ENCODE measurements around the gene TMCC3. TPM values are rescaled to one million over a fixed set of nuclear protein-coding genes. Genes with fewer than 3 reads are reported as not detected.

Gene TMCC3
- total and polyA plus RNA-seq, 2 donors from 2014 or later, result 6.7 to 14.7 TPM

- Histone ChIP-seq H3K27me3 (ENCODE audit: control insufficient read depth, insufficient read depth, low read length) (no peaks in the 10 kb centered on the region), H3K36me3 (ENCODE audit: control insufficient read depth in 2 of 3, insufficient read depth in 3 of 3, low read length in 3 of 3) (no peaks in the 10 kb centered on the region), H3K27ac (ENCODE audit: low read depth in 2 of 2, low read length in 2 of 2) (peak overlapping the region; percentile 32 to 55), H3K4me1 (ENCODE audit: control insufficient read depth in 2 of 3, insufficient read depth in 2 of 3, low read depth in 1 of 3, low read length in 3 of 3) (peaks cover 2 to 27% (median 4%) of the 10 kb centered on the region in 3 donors), H3K9me3 (ENCODE audit: control insufficient read depth in 2 of 3, insufficient read depth in 1 of 3, low read length in 3 of 3) (no peaks in the 10 kb centered on the region), H3K4me3 (ENCODE audit: low read length in 3 of 3) (peak overlapping the region in 1 of 3 donors; percentile 39), H3K9ac (ENCODE audit: low read length in 3 of 3) (no peak overlapping the region)
- TF ChIP-seq CTCF (IDR thresholded peaks at IDR 0.05; ENCODE audit: borderline replicate concordance, extremely low read depth, insufficient read depth), result no peak
- intact Hi-C loops (cut with DNase I), result no loop called here
- no peak for DNase-seq
- FAIRE-seq, result no peak
These were observed 6.8 kb downstream of the TMCC3 start for GRCh38 chr12:94643606-94644005.

GRCh38 chr12:94641283-94641682 lies 9.1 kb downstream of the TMCC3 start:
- intact Hi-C loops (cut with DNase I), result no loop called here
- peak in 3 of 5 donors; percentile 33 to 68 (median 62) for DNase-seq
- no peak for FAIRE-seq
- Histone ChIP-seq H3K27me3 (ENCODE audit: control insufficient read depth, insufficient read depth, low read length) (no peaks in the 10 kb centered on the region), H3K9me3 (ENCODE audit: control insufficient read depth in 2 of 3, insufficient read depth in 1 of 3, low read length in 3 of 3) (no peaks in the 10 kb centered on the region), H3K36me3 (ENCODE audit: control insufficient read depth in 2 of 3, insufficient read depth in 3 of 3, low read length in 3 of 3) (no peaks in the 10 kb centered on the region), H3K4me3 (ENCODE audit: low read length in 3 of 3) (no peak overlapping the region), H3K27ac (ENCODE audit: low read depth in 2 of 2, low read length in 2 of 2) (no peak overlapping the region), H3K4me1 (ENCODE audit: control insufficient read depth in 2 of 3, insufficient read depth in 2 of 3, low read depth in 1 of 3, low read length in 3 of 3) (peaks cover 2 to 27% (median 4%) of the 10 kb centered on the region in 3 donors), H3K9ac (ENCODE audit: low read length in 3 of 3) (no peak overlapping the region)
- peak; percentile 4 for TF ChIP-seq CTCF (IDR thresholded peaks at IDR 0.05; ENCODE audit: borderline replicate concordance, extremely low read depth, insufficient read depth)

- Histone ChIP-seq H3K4me3 (ENCODE audit: low read length in 3 of 3) (no peak overlapping the region), H3K27me3 (ENCODE audit: control insufficient read depth, insufficient read depth, low read length) (no peaks in the 10 kb centered on the region), H3K4me1 (ENCODE audit: control insufficient read depth in 2 of 3, insufficient read depth in 2 of 3, low read depth in 1 of 3, low read length in 3 of 3) (peaks cover 2 to 27% (median 4%) of the 10 kb centered on the region in 3 donors), H3K9ac (ENCODE audit: low read length in 3 of 3) (no peak overlapping the region), H3K27ac (ENCODE audit: low read depth in 2 of 2, low read length in 2 of 2) (peak overlapping the region in 1 of 2 donors; percentile 15), H3K36me3 (ENCODE audit: control insufficient read depth in 2 of 3, insufficient read depth in 3 of 3, low read length in 3 of 3) (no peaks in the 10 kb centered on the region), H3K9me3 (ENCODE audit: control insufficient read depth in 2 of 3, insufficient read depth in 1 of 3, low read length in 3 of 3) (no peaks in the 10 kb centered on the region)
- FAIRE-seq (no peak), DNase-seq (no peak)
- TF ChIP-seq CTCF (IDR thresholded peaks at IDR 0.05; ENCODE audit: borderline replicate concordance, extremely low read depth, insufficient read depth), result no peak
- intact Hi-C loops (cut with DNase I), result no loop called here
These were observed 10.0 kb downstream of the TMCC3 start for GRCh38 chr12:94640134-94640928.
